NCI-H1092 (cell line): ENCODE results near the gene GPR108.
"Not testable (repeated sequence)": the region's sequence is repeated elsewhere in the genome, so short reads cannot be mapped to it uniquely, and the experiment has no call there.

Experiments
- DNase-seq: peaks from one replicate; lab custom pipeline; 2025; lab: John Stamatoyannopoulos, UW

GPR108 gene

GRCh38 chr19:6720369-6721137, 16.8 kb downstream of the GPR108 start, which contains the start of gene C3:
TSS of gene C3 (minus strand) at chr19:6720650. CDS start at chr19:6720589, 61 bp downstream.
- no peak for DNase-seq

GRCh38 chr19:6719992-6720368, 17.4 kb downstream of the GPR108 start:
- no peak for DNase-seq

GRCh38 chr19:6719540-6719861, 17.9 kb downstream of the GPR108 start:
- no peak for DNase-seq

- DNase-seq = no peak
These were observed 18.4 kb downstream of the GPR108 start for GRCh38 chr19:6718741-6719539.

GRCh38 chr19:6718111-6718740, 19.2 kb downstream of the GPR108 start:
- no peak for DNase-seq

- no peak for DNase-seq
These were observed 19.9 kb downstream of the GPR108 start for GRCh38 chr19:6717441-6717971.

- DNase-seq = no peak
These were observed 20.3 kb downstream of the GPR108 start for GRCh38 chr19:6717036-6717435.

GRCh38 chr19:6716610-6716970, 20.8 kb downstream of the GPR108 start:
- no peak for DNase-seq

- DNase-seq = no peak
These were observed 22.4 kb downstream of the GPR108 start for GRCh38 chr19:6714749-6715555.

GRCh38 chr19:6713773-6714692, 23.3 kb downstream of the GPR108 start:
- DNase-seq = no peak

GRCh38 chr19:6712692-6713670, 24.4 kb downstream of the GPR108 start:
- DNase-seq = no peak

- DNase-seq = no peak
These were observed 25.1 kb downstream of the GPR108 start for GRCh38 chr19:6712231-6712630.

- DNase-seq = no peak
These were observed 25.8 kb downstream of the GPR108 start for GRCh38 chr19:6711605-6712004.

- no peak for DNase-seq
These were observed 26.4 kb downstream of the GPR108 start for GRCh38 chr19:6711078-6711361.

- DNase-seq = no peak
These were observed 26.9 kb downstream of the GPR108 start for GRCh38 chr19:6710273-6711077.

GRCh38 chr19:6709549-6709948, 27.8 kb downstream of the GPR108 start:
- DNase-seq = no peak

- DNase-seq = not testable (repeated sequence)
These were observed 28.5 kb downstream of the GPR108 start for GRCh38 chr19:6708913-6709312.

GRCh38 chr19:6708346-6708745, 29.0 kb downstream of the GPR108 start:
- DNase-seq = no peak

GRCh38 chr19:6707658-6708018, 29.7 kb downstream of the GPR108 start:
- no peak for DNase-seq
